T-helper 1 cell treated with Interleukin-12 subunit alpha and Interleukin-12 subunit beta and Interleukin-4 antibody, amounts not matched to agents 30 μg/mL and 1 μg/mL, for 36 hours (primary cell): ENCODE measurements around the gene SFI1.
A peak's percentile ranks its signal among the peaks of the same experiment; 100 is the strongest.
"Not testable (repeated sequence)": the region's sequence is repeated elsewhere in the genome, so short reads cannot be mapped to it uniquely, and the experiment has no call there.

Experiments
- H3K27ac Mint-ChIP-seq: one replicate; pipeline ENCODE4 v1.8.0; 2021; ENCODE audit warnings: mild to moderate bottlenecking, mixed read lengths
- H3K27me3 Mint-ChIP-seq: one replicate; pipeline ENCODE4 v1.8.0; 2021; ENCODE audit warnings: low read depth, mixed read lengths
- H3K36me3 Mint-ChIP-seq: one replicate; pipeline ENCODE4 v1.8.0; 2021; ENCODE audit warnings: low read depth, mixed read lengths
- H3K4me1 Mint-ChIP-seq: one replicate; pipeline ENCODE4 v1.8.0; 2021; ENCODE audit warnings: low read depth, mixed read lengths
- H3K4me3 Mint-ChIP-seq: one replicate; pipeline ENCODE4 v1.8.0; 2021; ENCODE audit warnings: mild to moderate bottlenecking, moderate library complexity, mixed read lengths
- H3K9me3 Mint-ChIP-seq: one replicate; pipeline ENCODE4 v1.8.0; 2021; ENCODE audit warnings: mixed read lengths

Gene SFI1

GRCh38 chr22:31578171-31578570 lies 81.8 kb downstream of the SFI1 start:
- H3K9me3 Mint-ChIP-seq = no peaks in the 10 kb centered on the region
- H3K27me3 Mint-ChIP-seq = no peaks in the 10 kb centered on the region
- no peak overlapping the region for H3K4me3 Mint-ChIP-seq
- no peak overlapping the region for H3K27ac Mint-ChIP-seq
- H3K4me1 Mint-ChIP-seq = peaks cover 16% of the 10 kb centered on the region
- H3K36me3 Mint-ChIP-seq = peaks cover 45% of the 10 kb centered on the region

GRCh38 chr22:31579835-31580242 lies 83.5 kb downstream of the SFI1 start:
- no peak overlapping the region for H3K4me3 Mint-ChIP-seq
- H3K9me3 Mint-ChIP-seq = no peaks in the 10 kb centered on the region
- H3K4me1 Mint-ChIP-seq = peaks cover 32% of the 10 kb centered on the region
- peaks cover 53% of the 10 kb centered on the region for H3K36me3 Mint-ChIP-seq
- no peaks in the 10 kb centered on the region for H3K27me3 Mint-ChIP-seq
- H3K27ac Mint-ChIP-seq = peak overlapping the region; percentile 27

- no peaks in the 10 kb centered on the region for H3K9me3 Mint-ChIP-seq
- H3K27ac Mint-ChIP-seq = peak overlapping the region; percentile 62
- H3K4me3 Mint-ChIP-seq = no peak overlapping the region
- peaks cover 42% of the 10 kb centered on the region for H3K4me1 Mint-ChIP-seq
- H3K27me3 Mint-ChIP-seq = no peaks in the 10 kb centered on the region
- H3K36me3 Mint-ChIP-seq = peaks cover 64% of the 10 kb centered on the region
These were observed 87.6 kb downstream of the SFI1 start for GRCh38 chr22:31583861-31584485.

- Mint-ChIP-seq H3K27ac (peak overlapping the region; percentile 71), H3K4me1 (peaks cover 41% of the 10 kb centered on the region), H3K4me3 (no peak overlapping the region), H3K27me3 (no peaks in the 10 kb centered on the region), H3K36me3 (peaks cover 65% of the 10 kb centered on the region), H3K9me3 (no peaks in the 10 kb centered on the region)
These were observed 88.4 kb downstream of the SFI1 start for GRCh38 chr22:31584804-31585160.

GRCh38 chr22:31585161-31585859 lies 89.0 kb downstream of the SFI1 start:
- Mint-ChIP-seq H3K36me3 (peaks cover 60% of the 10 kb centered on the region), H3K4me3 (peak overlapping the region; percentile 19), H3K27ac (peak overlapping the region; percentile 71)

GRCh38 chr22:31586137-31586920 lies 90.0 kb downstream of the SFI1 start:
- H3K4me1 Mint-ChIP-seq = peaks cover 40% of the 10 kb centered on the region
- H3K27ac Mint-ChIP-seq = peak overlapping the region; percentile 90
- no peaks in the 10 kb centered on the region for H3K27me3 Mint-ChIP-seq
- H3K36me3 Mint-ChIP-seq = peaks cover 58% of the 10 kb centered on the region
- H3K9me3 Mint-ChIP-seq = no peaks in the 10 kb centered on the region
- peak overlapping the region; percentile 57 for H3K4me3 Mint-ChIP-seq

More at GRCh38 chr22:31585161-31585859, 89.0 kb downstream of the SFI1 start:
- Mint-ChIP-seq H3K4me1 (peaks cover 40% of the 10 kb centered on the region), H3K27me3 (no peaks in the 10 kb centered on the region), H3K9me3 (no peaks in the 10 kb centered on the region)

- peaks cover 22% of the 10 kb centered on the region for H3K4me1 Mint-ChIP-seq
- H3K27ac Mint-ChIP-seq = peak overlapping the region; percentile 0
- H3K36me3 Mint-ChIP-seq = peaks cover 45% of the 10 kb centered on the region
- H3K27me3 Mint-ChIP-seq = no peaks in the 10 kb centered on the region
- H3K9me3 Mint-ChIP-seq = no peaks in the 10 kb centered on the region
- H3K4me3 Mint-ChIP-seq = no peak overlapping the region
These were observed 92.8 kb downstream of the SFI1 start for GRCh38 chr22:31588970-31589675.

GRCh38 chr22:31590161-31590560 lies 93.8 kb downstream of the SFI1 start:
- H3K27ac Mint-ChIP-seq, H3K27me3 Mint-ChIP-seq, H3K9me3 Mint-ChIP-seq, H3K4me3 Mint-ChIP-seq: not testable (repeated sequence)
- Mint-ChIP-seq H3K4me1 (peaks cover 12% of the 10 kb centered on the region), H3K36me3 (peaks cover 38% of the 10 kb centered on the region)

GRCh38 chr22:31595271-31595670 lies 98.9 kb downstream of the SFI1 start:
- Mint-ChIP-seq H3K9me3 (no peaks in the 10 kb centered on the region), H3K4me3 (no peak overlapping the region), H3K27ac (no peak overlapping the region), H3K4me1 (no peaks in the 10 kb centered on the region), H3K36me3 (peaks cover 15% of the 10 kb centered on the region), H3K27me3 (no peaks in the 10 kb centered on the region)

GRCh38 chr22:31602259-31602952 lies 106.1 kb downstream of the SFI1 start:
- H3K27me3 Mint-ChIP-seq = no peaks in the 10 kb centered on the region
- H3K4me3 Mint-ChIP-seq = no peak overlapping the region
- H3K4me1 Mint-ChIP-seq = no peaks in the 10 kb centered on the region
- H3K9me3 Mint-ChIP-seq = no peaks in the 10 kb centered on the region
- H3K27ac Mint-ChIP-seq = no peak overlapping the region
- peaks cover 39% of the 10 kb centered on the region for H3K36me3 Mint-ChIP-seq

GRCh38 chr22:31603081-31603525 lies 106.8 kb downstream of the SFI1 start:
- no peaks in the 10 kb centered on the region for H3K4me1 Mint-ChIP-seq
- no peaks in the 10 kb centered on the region for H3K9me3 Mint-ChIP-seq
- H3K27me3 Mint-ChIP-seq = no peaks in the 10 kb centered on the region
- H3K36me3 Mint-ChIP-seq = peaks cover 37% of the 10 kb centered on the region
- no peak overlapping the region for H3K4me3 Mint-ChIP-seq
- no peak overlapping the region for H3K27ac Mint-ChIP-seq

- H3K4me3 Mint-ChIP-seq = no peak overlapping the region
- no peak overlapping the region for H3K27ac Mint-ChIP-seq
These were observed 107.2 kb downstream of the SFI1 start for GRCh38 chr22:31603574-31603973.

GRCh38 chr22:31604137-31604705 lies 107.9 kb downstream of the SFI1 start:
- H3K27me3 Mint-ChIP-seq = no peaks in the 10 kb centered on the region
- H3K4me1 Mint-ChIP-seq = no peaks in the 10 kb centered on the region
- peaks cover 36% of the 10 kb centered on the region for H3K36me3 Mint-ChIP-seq
- no peak overlapping the region for H3K4me3 Mint-ChIP-seq
- no peaks in the 10 kb centered on the region for H3K9me3 Mint-ChIP-seq
- no peak overlapping the region for H3K27ac Mint-ChIP-seq

More at GRCh38 chr22:31603574-31603973, 107.2 kb downstream of the SFI1 start:
- Mint-ChIP-seq H3K9me3 (no peaks in the 10 kb centered on the region), H3K4me1 (no peaks in the 10 kb centered on the region), H3K27me3 (no peaks in the 10 kb centered on the region), H3K36me3 (peaks cover 36% of the 10 kb centered on the region)
